Coronary artery (tissue), 2 donors: ENCODE results near the gene TEKTIP1.

Source experiments
- DNase-seq: peaks from one replicate; pipeline ENCODE4 v3.0.0-alpha.2; 2017; ENCODE audit warnings: low spot score
- H3K27ac ChIP-seq, 2 donors: fragments of 200-600 bp; sonication (generic); one replicate each; pipeline ENCODE4 v1.5.1; 2016 to 2019
- H3K4me3 ChIP-seq: fragments of 200-600 bp; sonication (generic); 2 replicates; pipeline ENCODE4 v1.5.1; 2016; ENCODE audit warnings: mild to moderate bottlenecking, moderate library complexity
- CTCF ChIP-seq: fragments of 200-600 bp; sonication (generic); IDR thresholded peaks from one replicate; pipeline ENCODE4 v1.5.1; 2019; ENCODE audit warnings: antibody characterized with exemption

TEKTIP1 gene

GRCh38 chr19:3532154-3532786, 6.7 kb upstream of the TEKTIP1 start:
- Histone ChIP-seq H3K4me3 (no peak overlapping the region), H3K27ac (no peak overlapping the region)
- DNase-seq, result no peak
- TF ChIP-seq CTCF, result no peak

GRCh38 chr19:3533033-3533432, 5.9 kb upstream of the TEKTIP1 start:
- no peak overlapping the region for H3K4me3 ChIP-seq
- DNase-seq, result no peak
- no peak for TF ChIP-seq CTCF
- no peak overlapping the region for H3K27ac ChIP-seq

GRCh38 chr19:3533563-3534216, 5.3 kb upstream of the TEKTIP1 start:
- no peak for TF ChIP-seq CTCF
- no peak overlapping the region for H3K4me3 ChIP-seq
- no peak for DNase-seq
- no peak overlapping the region for H3K27ac ChIP-seq

- H3K4me3 ChIP-seq, result no peak overlapping the region
- TF ChIP-seq CTCF, result no peak
- no peak for DNase-seq
- no peak overlapping the region for H3K27ac ChIP-seq
Observed at GRCh38 chr19:3534375-3535234, 4.4 kb upstream of the TEKTIP1 start.

GRCh38 chr19:3535235-3535535, 3.8 kb upstream of the TEKTIP1 start:
- DNase-seq, result no peak
- H3K27ac ChIP-seq, result no peak overlapping the region
- no peak for TF ChIP-seq CTCF
- H3K4me3 ChIP-seq, result no peak overlapping the region

- DNase-seq, result no peak
- no peak overlapping the region for H3K4me3 ChIP-seq
- H3K27ac ChIP-seq, result peak overlapping the region in 1 of 2 donors; percentile 22
- TF ChIP-seq CTCF, result no peak
Observed at GRCh38 chr19:3535563-3535965, 3.4 kb upstream of the TEKTIP1 start.

- peak overlapping the region in 1 of 2 donors; percentile 22 for H3K27ac ChIP-seq
- no peak overlapping the region for H3K4me3 ChIP-seq
- no peak for TF ChIP-seq CTCF
- no peak for DNase-seq
Observed at GRCh38 chr19:3535981-3536380, 3.0 kb upstream of the TEKTIP1 start.
